Activated T-cell treated with anti-CD3 and anti-CD28 coated beads for 48 hours (primary cell): ENCODE data around the gene TP73.

Experiments used
- DNase-seq: peaks from one replicate; pipeline ENCODE4 v3.0.0-alpha.2; 2020; ENCODE audit warnings: low read depth

TP73 gene

GRCh38 chr1:3708791-3709190 is 56.5 kb downstream of the TP73 start:
- no peak for DNase-seq

GRCh38 chr1:3710251-3710650 is 57.9 kb downstream of the TP73 start:
- no peak for DNase-seq

GRCh38 chr1:3711381-3711779 is 59.1 kb downstream of the TP73 start:
- DNase-seq, result no peak

GRCh38 chr1:3711780-3712451 is 59.6 kb downstream of the TP73 start:
- no peak for DNase-seq

GRCh38 chr1:3712573-3713535 is 60.5 kb downstream of the TP73 start:
- no peak for DNase-seq

- no peak for DNase-seq
Observed at GRCh38 chr1:3713840-3714239, 61.5 kb downstream of the TP73 start.

GRCh38 chr1:3714284-3714741 is 62.0 kb downstream of the TP73 start:
- no peak for DNase-seq

GRCh38 chr1:3714814-3715213 is 62.5 kb downstream of the TP73 start:
- no peak for DNase-seq

- DNase-seq, result no peak
Observed at GRCh38 chr1:3716351-3716750, 64.0 kb downstream of the TP73 start.

- DNase-seq, result no peak
Observed at GRCh38 chr1:3717041-3717714, 64.9 kb downstream of the TP73 start.

- peak; percentile 30 for DNase-seq
Observed at GRCh38 chr1:3717715-3718601, 65.6 kb downstream of the TP73 start.

GRCh38 chr1:3718764-3719163 is 66.4 kb downstream of the TP73 start:
- DNase-seq, result no peak

GRCh38 chr1:3721955-3722465 is 69.7 kb downstream of the TP73 start:
- no peak for DNase-seq

- DNase-seq, result no peak
Observed at GRCh38 chr1:3722846-3723245, 70.5 kb downstream of the TP73 start.

GRCh38 chr1:3724416-3725030 is 72.2 kb downstream of the TP73 start:
- peak; percentile 65 for DNase-seq

GRCh38 chr1:3725366-3725765 is 73.0 kb downstream of the TP73 start:
- DNase-seq, result no peak

- DNase-seq, result peak; percentile 24
Observed at GRCh38 chr1:3727042-3727824, 74.9 kb downstream of the TP73 start.

- no peak for DNase-seq
Observed at GRCh38 chr1:3727825-3728776, 75.8 kb downstream of the TP73 start.
